Measurements from ENCODE around the gene ZFYVE27. TPM values are rescaled to one million over a fixed set of nuclear protein-coding genes. Genes with fewer than 3 reads are reported as not detected.
A peak's percentile ranks its signal among the peaks of the same experiment; 100 is the strongest.

ZFYVE27 gene
- total RNA-seq, 6 donors from 2014 or later = 20.5 to 51.3 (median 26.4) TPM

DNA sequence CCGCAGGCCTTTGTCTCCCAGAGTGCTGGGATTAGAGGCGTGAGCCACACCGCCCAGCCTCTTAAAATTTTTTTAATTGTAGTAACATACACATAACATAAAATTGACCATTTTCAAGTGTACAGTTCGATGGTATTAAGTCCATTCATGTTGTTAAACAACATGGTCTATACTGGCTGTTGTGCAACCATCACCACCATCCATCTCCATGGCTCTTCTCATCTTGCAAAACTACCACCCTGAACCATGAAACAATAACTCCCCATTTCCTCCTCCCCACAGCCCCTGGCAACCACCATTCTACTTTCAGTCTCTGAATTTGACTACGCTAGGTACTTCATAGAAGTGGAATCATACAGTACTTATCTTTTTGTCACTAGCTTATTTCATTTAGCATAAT lies 7.9 kb upstream of the ZFYVE27 start:
- Histone ChIP-seq H3K27me3 (no peaks in the 10 kb centered on the region), H3K4me3 (no peak overlapping the region), H3K4me1 (peaks cover 0 to 6% (median 4%) of the 10 kb centered on the region in 4 donors), H3K36me3 (no peaks in the 10 kb centered on the region), H3K9me3 (no peaks in the 10 kb centered on the region), H3K27ac (no peak overlapping the region)
- DNase-seq = no peak
- no peak for ATAC-seq (ENCODE audit: low FRiP score in 2 of 2)
- WGBS, 2 donors = 83 to 85% methylated on average over 5 of the region's 5 CpGs
- TF ChIP-seq POLR2AphosphoS5 (IDR thresholded peaks at IDR 0.05) = no peak

DNA sequence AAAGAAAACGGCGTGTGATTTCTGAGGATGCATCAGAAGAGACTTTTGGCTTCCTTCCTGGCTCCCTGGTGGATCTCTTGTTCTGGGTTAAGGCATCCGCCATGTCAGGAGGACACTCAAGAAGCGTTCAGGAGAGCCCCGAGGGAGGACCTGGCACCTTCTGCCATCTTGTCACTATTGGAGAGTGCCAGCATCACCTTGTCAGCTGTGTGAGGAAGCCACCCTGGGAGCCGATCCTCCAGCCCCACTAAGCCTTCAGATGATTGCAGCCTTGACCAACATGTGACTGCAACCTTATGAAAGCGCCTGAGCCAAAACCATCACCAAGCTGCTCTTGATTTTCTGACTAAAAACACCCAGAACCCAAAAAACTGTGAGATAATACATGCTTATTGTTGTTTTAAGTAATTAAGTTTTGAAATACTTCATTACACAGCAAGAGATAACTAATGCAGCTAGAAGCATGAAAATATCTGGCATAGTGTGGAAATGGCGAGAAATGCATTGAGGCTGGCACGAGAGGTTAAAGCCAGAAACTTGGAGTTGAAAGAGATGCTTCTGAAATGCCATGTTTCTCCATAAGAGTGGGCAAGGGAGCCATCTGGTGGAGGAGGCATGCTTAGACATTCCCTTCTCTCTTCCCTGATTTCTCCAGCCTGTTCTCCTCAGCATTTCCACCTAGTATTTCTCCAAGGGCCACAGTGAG lies 5.4 kb upstream of the ZFYVE27 start:
- WGBS, 2 donors = 67 to 68% methylated on average over 9 of the region's 9 CpGs
- DNase-seq = peak in 1 of 2 donors; percentile 63
- Histone ChIP-seq H3K9me3 (no peaks in the 10 kb centered on the region), H3K4me3 (no peak overlapping the region), H3K27me3 (no peaks in the 10 kb centered on the region), H3K4me1 (peaks cover 1 to 6% (median 3%) of the 10 kb centered on the region in 4 donors), H3K27ac (no peak overlapping the region), H3K36me3 (no peaks in the 10 kb centered on the region)
- ATAC-seq (ENCODE audit: low FRiP score in 2 of 2) = peak; percentile 73 to 90
- TF ChIP-seq POLR2A (IDR thresholded peaks at IDR 0.05) = no peak
- TF ChIP-seq, protein P1, sequence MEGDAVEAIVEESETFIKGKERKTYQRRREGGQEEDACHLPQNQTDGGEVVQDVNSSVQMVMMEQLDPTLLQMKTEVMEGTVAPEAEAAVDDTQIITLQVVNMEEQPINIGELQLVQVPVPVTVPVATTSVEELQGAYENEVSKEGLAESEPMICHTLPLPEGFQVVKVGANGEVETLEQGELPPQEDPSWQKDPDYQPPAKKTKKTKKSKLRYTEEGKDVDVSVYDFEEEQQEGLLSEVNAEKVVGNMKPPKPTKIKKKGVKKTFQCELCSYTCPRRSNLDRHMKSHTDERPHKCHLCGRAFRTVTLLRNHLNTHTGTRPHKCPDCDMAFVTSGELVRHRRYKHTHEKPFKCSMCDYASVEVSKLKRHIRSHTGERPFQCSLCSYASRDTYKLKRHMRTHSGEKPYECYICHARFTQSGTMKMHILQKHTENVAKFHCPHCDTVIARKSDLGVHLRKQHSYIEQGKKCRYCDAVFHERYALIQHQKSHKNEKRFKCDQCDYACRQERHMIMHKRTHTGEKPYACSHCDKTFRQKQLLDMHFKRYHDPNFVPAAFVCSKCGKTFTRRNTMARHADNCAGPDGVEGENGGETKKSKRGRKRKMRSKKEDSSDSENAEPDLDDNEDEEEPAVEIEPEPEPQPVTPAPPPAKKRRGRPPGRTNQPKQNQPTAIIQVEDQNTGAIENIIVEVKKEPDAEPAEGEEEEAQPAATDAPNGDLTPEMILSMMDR (IDR thresholded peaks at IDR 0.05) = peak; percentile 78 to 93 (median 83)

DNA sequence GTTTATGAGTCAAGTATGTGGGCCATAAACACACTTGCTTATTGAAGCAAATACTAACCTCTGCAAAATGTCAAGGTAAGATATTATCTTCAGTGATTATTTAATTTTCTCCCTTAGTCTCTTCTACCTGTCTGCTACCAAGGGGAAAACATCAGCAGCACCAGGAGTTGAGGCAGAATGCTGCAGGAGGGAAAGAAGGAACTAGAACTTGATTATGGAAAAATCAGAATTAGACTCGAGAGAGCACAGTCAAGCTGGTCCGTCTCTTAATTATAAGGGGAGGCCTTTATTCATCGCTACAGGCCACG lies 4.9 kb upstream of the ZFYVE27 start:
- H3K27ac ChIP-seq = no peak overlapping the region
- ATAC-seq (ENCODE audit: low FRiP score in 2 of 2) (no peak), DNase-seq (no peak)
- 74 to 79% methylated on average over 4 of the region's 4 CpGs for WGBS, 2 donors
- no peaks in the 10 kb centered on the region for H3K9me3 ChIP-seq
- TF ChIP-seq, protein P1 (IDR thresholded peaks at IDR 0.05) = no peak
- TF ChIP-seq POLR2A (IDR thresholded peaks at IDR 0.05) (no peak), EP300 (IDR thresholded peaks at IDR 0.05) (no peak), POLR2AphosphoS5 (IDR thresholded peaks at IDR 0.05) (no peak)
- no peaks in the 10 kb centered on the region for H3K27me3 ChIP-seq
- peaks cover 0 to 6% (median 5%) of the 10 kb centered on the region in 4 donors for H3K4me1 ChIP-seq
- H3K4me3 ChIP-seq = no peak overlapping the region
- no peaks in the 10 kb centered on the region for H3K36me3 ChIP-seq

DNA sequence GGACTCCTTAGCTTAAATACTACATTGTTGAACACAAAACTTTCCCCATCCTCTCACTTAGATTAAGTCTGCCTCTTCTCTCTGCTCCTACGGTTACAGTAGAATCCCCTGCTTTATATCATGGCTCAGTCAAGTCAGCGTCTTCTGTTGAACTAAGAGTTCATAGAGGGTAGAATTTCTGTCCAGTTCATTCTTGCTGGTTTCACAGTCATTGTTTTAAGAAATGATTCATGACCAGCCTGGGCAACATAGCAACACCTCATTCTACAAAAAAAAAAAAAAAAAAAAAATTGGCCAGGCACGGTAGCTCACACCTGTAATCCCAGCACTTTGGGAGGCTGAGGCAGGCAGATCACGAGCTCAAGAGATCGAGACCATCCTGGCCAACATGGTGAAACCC lies 3.7 kb upstream of the ZFYVE27 start:
- no peaks in the 10 kb centered on the region for H3K36me3 ChIP-seq
- H3K27ac ChIP-seq = no peak overlapping the region
- no peaks in the 10 kb centered on the region for H3K27me3 ChIP-seq
- TF ChIP-seq POLR2A (IDR thresholded peaks at IDR 0.05) (no peak), EP300 (IDR thresholded peaks at IDR 0.05) (no peak), POLR2AphosphoS5 (IDR thresholded peaks at IDR 0.05) (no peak)
- TF ChIP-seq, protein P1 (IDR thresholded peaks at IDR 0.05) = no peak
- peaks cover 7 to 14% (median 12%) of the 10 kb centered on the region in 4 donors for H3K4me1 ChIP-seq
- 84 to 85% methylated on average over 5 of the region's 5 CpGs for WGBS, 2 donors
- no peak overlapping the region for H3K4me3 ChIP-seq
- DNase-seq (no peak), ATAC-seq (ENCODE audit: low FRiP score in 2 of 2) (no peak)
- no peaks in the 10 kb centered on the region for H3K9me3 ChIP-seq

DNA sequence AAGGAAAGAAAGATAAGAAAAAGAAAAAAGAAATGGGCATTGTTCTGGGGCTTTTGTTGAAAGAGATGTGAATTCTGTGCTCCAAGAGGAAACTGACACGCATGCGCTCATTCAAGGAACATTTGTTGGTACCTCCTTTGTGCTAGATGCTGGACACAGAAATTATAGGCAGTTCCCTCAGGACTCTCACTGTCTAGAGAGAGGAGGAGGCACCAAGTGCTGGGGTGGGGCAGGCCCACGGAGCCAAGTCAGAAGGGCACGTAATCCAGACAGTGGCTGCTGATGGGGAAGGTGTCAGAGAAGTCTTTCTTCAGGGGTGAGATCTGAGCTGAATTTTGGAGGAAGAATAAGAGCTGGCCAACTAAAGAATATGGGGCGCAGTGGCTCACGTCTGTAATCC lies 2.9 kb upstream of the ZFYVE27 start:
- DNase-seq = no peak
- no peak overlapping the region for H3K4me3 ChIP-seq
- peaks cover 0 to 6% (median 1%) of the 10 kb centered on the region in 4 donors for H3K36me3 ChIP-seq
- H3K4me1 ChIP-seq = peaks cover 10 to 20% (median 18%) of the 10 kb centered on the region in 4 donors
- no peak for ATAC-seq (ENCODE audit: low FRiP score in 2 of 2)
- TF ChIP-seq, protein P1 (IDR thresholded peaks at IDR 0.05) = no peak
- TF ChIP-seq EP300 (IDR thresholded peaks at IDR 0.05) (no peak), POLR2AphosphoS5 (IDR thresholded peaks at IDR 0.05) (no peak), POLR2A (IDR thresholded peaks at IDR 0.05) (no peak)
- no peaks in the 10 kb centered on the region for H3K27me3 ChIP-seq
- no peak overlapping the region for H3K27ac ChIP-seq
- 79 to 82% methylated on average over 6 of the region's 6 CpGs for WGBS, 2 donors
- H3K9me3 ChIP-seq = no peaks in the 10 kb centered on the region
